Astrocyte of the spinal cord (primary cell): ENCODE measurements around the gene WARS2.

Source experiments
- DNase-seq: peaks from one replicate; pipeline ENCODE4 v3.0.0; 2011; ENCODE audit warnings: low read depth, low spot score
- H3K4me3 ChIP-seq: 2 replicates; pipeline ENCODE4 v1.5.1; 2011; ENCODE audit warnings: low read depth, mild to moderate bottlenecking, low read length, moderate library complexity
- in situ Hi-C: cut with HindIII; loops from 2 replicates; pipeline ENCODE4 v1.10.0; 2017; ENCODE audit warnings: low sequenced_read_pairs
- TF ChIP-seq, protein P1 (sequence below): IDR thresholded peaks from 2 replicates; pipeline ENCODE4 v1.5.1; 2012; ENCODE audit warnings: low read depth, mild to moderate bottlenecking, low read length, inconsistent platforms

The WARS2 gene

GRCh38 chr1:119103764-119104163, 36.7 kb downstream of the WARS2 start:
- TF ChIP-seq, protein P1, sequence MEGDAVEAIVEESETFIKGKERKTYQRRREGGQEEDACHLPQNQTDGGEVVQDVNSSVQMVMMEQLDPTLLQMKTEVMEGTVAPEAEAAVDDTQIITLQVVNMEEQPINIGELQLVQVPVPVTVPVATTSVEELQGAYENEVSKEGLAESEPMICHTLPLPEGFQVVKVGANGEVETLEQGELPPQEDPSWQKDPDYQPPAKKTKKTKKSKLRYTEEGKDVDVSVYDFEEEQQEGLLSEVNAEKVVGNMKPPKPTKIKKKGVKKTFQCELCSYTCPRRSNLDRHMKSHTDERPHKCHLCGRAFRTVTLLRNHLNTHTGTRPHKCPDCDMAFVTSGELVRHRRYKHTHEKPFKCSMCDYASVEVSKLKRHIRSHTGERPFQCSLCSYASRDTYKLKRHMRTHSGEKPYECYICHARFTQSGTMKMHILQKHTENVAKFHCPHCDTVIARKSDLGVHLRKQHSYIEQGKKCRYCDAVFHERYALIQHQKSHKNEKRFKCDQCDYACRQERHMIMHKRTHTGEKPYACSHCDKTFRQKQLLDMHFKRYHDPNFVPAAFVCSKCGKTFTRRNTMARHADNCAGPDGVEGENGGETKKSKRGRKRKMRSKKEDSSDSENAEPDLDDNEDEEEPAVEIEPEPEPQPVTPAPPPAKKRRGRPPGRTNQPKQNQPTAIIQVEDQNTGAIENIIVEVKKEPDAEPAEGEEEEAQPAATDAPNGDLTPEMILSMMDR = no peak
- H3K4me3 ChIP-seq = no peak overlapping the region
- in situ Hi-C loops = no loop called here
- DNase-seq = no peak

GRCh38 chr1:119102051-119102450, 38.4 kb downstream of the WARS2 start:
- in situ Hi-C loops = no loop called here
- TF ChIP-seq, protein P1 = no peak
- H3K4me3 ChIP-seq = no peak overlapping the region
- DNase-seq = no peak

DNA sequence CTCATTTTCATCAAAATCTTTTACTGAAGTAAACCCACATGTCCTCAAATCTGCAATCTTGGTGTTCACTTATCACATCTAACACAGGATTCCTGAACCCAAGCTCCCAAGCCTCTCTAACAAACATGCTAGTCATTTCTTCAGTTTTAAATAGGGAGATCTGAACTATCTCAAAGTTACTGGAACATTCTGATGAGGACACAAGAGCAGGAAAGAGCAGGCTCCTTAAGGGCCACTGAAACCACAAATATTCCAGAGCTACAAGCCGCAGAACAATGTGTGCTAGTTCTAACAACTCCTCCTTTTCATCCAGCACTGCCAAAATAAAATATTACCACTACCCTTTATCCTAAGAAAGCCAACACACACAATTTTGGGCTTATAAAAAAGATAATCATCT, 38.9 kb downstream of the WARS2 start:
- H3K4me3 ChIP-seq = no peak overlapping the region
- DNase-seq = peak; percentile 88
- in situ Hi-C loops = no loop called here
- TF ChIP-seq, protein P1 = no peak

DNA sequence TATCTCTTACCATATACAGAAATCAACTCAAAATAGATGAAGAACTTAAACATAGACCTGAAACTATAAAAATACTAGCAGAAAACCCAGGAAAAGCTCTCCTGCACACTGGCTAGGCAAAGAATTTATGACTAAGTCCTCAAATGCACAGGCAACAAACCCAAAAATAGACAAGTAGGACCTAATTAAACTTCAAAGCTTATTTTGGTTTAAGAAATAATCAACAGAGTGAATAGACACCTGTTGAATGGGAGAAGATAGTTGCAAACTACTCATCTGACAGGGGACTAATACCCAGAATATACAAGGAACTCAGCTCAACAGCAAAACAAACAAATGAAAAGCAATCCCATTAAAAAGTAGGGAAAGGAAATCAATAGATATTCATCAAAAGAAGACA, 40.7 kb downstream of the WARS2 start:
- H3K4me3 ChIP-seq = no peak overlapping the region
- in situ Hi-C loops = no loop called here
- no peak for DNase-seq
- TF ChIP-seq, protein P1 = no peak

DNA sequence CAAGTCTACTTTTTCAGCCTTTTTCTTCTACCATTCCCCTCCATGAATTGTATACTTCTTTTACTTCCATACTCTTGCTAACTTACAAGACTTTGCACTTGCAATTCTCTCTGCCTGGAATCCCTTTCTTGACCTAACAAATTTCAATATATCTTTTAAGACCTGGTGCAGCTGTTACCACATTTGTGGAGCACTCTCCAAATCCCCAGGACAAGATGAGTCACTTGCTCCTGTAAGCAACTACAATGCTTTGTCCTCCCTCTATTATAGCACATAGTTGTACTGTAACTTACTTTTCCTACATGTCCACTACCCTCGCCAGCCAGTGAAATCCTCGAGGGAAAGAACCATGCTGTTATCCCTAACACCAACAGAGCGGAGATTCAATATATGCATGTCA, 43.1 kb downstream of the WARS2 start:
- TF ChIP-seq, protein P1 = no peak
- in situ Hi-C loops = no loop called here
- no peak overlapping the region for H3K4me3 ChIP-seq
- DNase-seq = peak; percentile 80

GRCh38 chr1:119093721-119094120, 46.7 kb downstream of the WARS2 start:
- in situ Hi-C loops = no loop called here
- DNase-seq = no peak
- H3K4me3 ChIP-seq = no peak overlapping the region
- TF ChIP-seq, protein P1 = no peak

DNA sequence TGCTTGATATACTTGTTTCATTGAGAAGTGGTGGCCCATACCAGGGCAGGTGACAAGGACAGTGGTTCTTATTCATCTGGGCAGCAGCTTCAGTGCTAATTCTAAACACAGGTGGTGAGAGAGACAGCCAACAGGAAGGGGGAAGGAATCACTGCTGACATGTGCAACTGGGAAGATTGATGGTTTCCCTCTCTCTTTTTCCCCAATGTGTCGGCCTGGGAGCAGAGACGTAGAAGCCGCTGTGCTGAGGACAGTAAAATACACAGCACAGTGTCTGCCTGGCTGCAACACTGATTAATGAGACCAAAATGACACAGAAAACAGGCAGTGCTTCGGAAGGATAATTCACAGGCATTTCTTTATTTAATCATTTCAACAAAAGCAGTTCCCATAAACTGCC, 48.8 kb downstream of the WARS2 start:
- TF ChIP-seq, protein P1 = no peak
- no peak overlapping the region for H3K4me3 ChIP-seq
- no peak for DNase-seq
- in situ Hi-C loops = no loop called here
